ENCODE results near the gene RPTOR.

DNA sequence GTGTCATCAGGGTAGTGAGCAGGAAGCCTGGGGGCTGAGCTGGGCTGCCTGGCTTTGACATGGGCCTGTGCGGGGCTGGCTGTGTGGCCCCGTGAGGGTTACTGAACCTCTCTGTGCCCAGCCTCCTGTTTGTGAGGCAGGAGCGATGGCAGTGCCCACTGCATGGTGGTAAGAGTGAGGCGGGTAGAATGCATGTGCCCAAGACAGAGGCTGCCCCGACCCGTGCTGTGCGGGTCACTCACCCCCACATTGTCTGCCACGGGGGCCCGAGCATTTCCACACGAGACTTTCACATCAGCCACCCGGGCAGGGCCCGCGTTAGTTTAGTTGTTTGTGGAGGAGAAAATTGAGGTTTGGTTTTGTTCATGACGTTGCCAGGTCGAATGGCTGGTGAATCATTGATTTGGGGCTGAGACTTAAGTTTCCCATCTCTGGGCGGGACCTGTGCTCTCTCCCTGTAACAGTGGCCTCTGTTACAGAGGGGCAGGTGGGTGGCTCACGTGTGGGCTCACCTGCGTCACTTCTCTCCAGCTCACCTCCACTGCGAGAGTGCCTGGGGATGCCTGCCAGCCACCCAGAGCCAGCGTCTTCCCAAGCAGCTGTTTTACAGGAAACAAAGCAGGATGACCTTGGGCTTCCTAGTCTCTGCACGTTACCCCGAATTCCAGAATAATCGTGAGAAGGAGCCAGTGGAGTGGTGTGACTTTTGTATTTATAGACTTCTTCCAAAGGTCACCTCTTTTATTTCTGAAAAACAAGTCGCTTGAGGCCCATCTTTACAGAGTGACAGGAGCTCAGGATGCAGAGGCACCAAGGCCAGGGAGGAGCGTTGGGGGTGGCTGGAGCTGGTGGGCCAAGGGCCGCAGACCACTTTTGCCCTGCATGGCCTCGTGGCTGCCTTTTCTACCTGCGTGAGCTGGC lies 150.6 kb downstream of the RPTOR start:
- TF ChIP-seq, protein P1, sequence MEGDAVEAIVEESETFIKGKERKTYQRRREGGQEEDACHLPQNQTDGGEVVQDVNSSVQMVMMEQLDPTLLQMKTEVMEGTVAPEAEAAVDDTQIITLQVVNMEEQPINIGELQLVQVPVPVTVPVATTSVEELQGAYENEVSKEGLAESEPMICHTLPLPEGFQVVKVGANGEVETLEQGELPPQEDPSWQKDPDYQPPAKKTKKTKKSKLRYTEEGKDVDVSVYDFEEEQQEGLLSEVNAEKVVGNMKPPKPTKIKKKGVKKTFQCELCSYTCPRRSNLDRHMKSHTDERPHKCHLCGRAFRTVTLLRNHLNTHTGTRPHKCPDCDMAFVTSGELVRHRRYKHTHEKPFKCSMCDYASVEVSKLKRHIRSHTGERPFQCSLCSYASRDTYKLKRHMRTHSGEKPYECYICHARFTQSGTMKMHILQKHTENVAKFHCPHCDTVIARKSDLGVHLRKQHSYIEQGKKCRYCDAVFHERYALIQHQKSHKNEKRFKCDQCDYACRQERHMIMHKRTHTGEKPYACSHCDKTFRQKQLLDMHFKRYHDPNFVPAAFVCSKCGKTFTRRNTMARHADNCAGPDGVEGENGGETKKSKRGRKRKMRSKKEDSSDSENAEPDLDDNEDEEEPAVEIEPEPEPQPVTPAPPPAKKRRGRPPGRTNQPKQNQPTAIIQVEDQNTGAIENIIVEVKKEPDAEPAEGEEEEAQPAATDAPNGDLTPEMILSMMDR (conservative IDR thresholded peaks at IDR 0.05; ENCODE audit: low read depth, low read length) = no peak
- TF ChIP-seq EZH2 (IDR thresholded peaks at IDR 0.05; ENCODE audit: low read length, unreplicated experiment) (no peak), EZH2phosphoT487 (IDR thresholded peaks at IDR 0.05; ENCODE audit: borderline replicate concordance, low read length) (no peak)
